ENCODE measurements around the gene PRKCH.

GRCh38 chr14:61284001-61284400 is 37.4 kb upstream of the PRKCH start:
- TF ChIP-seq CTCF (IDR thresholded peaks at IDR 0.05) (no peak), ZFX (IDR thresholded peaks at IDR 0.05; ENCODE audit: borderline replicate concordance) (no peak)

Measured in 22Rv1 (cell line).